Brain microvascular endothelial cell (primary cell): ENCODE measurements around the gene FNDC10.

Experiments used
- DNase-seq: peaks from one replicate; pipeline ENCODE4 v3.0.0-alpha.2; 2020
- H3K27ac ChIP-seq: fragments of 250-450 bp; sonication (Bioruptor Pico); 2 replicates; pipeline ENCODE4 v1.5.1; 2020; ENCODE audit warnings: mild to moderate bottlenecking, moderate library complexity
- H3K27me3 ChIP-seq: fragments of 250-450 bp; sonication (Bioruptor Pico); replicated peaks from 2 replicates; pipeline ENCODE4 v1.5.1; 2020; ENCODE audit warnings: mild to moderate bottlenecking
- H3K36me3 ChIP-seq: fragments of 250-450 bp; sonication (Bioruptor Pico); replicated peaks from 2 replicates; pipeline ENCODE4 v1.5.1; 2020; ENCODE audit warnings: mild to moderate bottlenecking
- H3K4me3 ChIP-seq: 2 replicates; pipeline ENCODE4 v1.5.1; 2011; ENCODE audit warnings: low read depth, mild to moderate bottlenecking, control low read depth, low read length, moderate library complexity
- in situ Hi-C: cut with HindIII; loops from 2 replicates; pipeline ENCODE4 v1.10.0; 2017; ENCODE audit warnings: low sequenced_read_pairs, low pct_ligation_motif_present
- TF ChIP-seq, protein P1 (sequence below): IDR thresholded peaks from 2 replicates; pipeline ENCODE4 v1.5.1; 2011; ENCODE audit warnings: low read depth, mild to moderate bottlenecking, moderate library complexity, low read length, control low read depth, inconsistent platforms; ENCODE audit errors: missing control alignments

Gene FNDC10

GRCh38 chr1:1617516-1617915 is 17.6 kb upstream of the FNDC10 start:
- in situ Hi-C loops, result no loop called here
- H3K36me3 ChIP-seq, result peaks cover 3% of the 10 kb centered on the region

GRCh38 chr1:1616838-1617237 is 16.9 kb upstream of the FNDC10 start:
- H3K36me3 ChIP-seq, result peaks cover 3% of the 10 kb centered on the region
- no peaks in the 10 kb centered on the region for H3K27me3 ChIP-seq
- peak overlapping the region; percentile 89 for H3K4me3 ChIP-seq
- TF ChIP-seq, protein P1, sequence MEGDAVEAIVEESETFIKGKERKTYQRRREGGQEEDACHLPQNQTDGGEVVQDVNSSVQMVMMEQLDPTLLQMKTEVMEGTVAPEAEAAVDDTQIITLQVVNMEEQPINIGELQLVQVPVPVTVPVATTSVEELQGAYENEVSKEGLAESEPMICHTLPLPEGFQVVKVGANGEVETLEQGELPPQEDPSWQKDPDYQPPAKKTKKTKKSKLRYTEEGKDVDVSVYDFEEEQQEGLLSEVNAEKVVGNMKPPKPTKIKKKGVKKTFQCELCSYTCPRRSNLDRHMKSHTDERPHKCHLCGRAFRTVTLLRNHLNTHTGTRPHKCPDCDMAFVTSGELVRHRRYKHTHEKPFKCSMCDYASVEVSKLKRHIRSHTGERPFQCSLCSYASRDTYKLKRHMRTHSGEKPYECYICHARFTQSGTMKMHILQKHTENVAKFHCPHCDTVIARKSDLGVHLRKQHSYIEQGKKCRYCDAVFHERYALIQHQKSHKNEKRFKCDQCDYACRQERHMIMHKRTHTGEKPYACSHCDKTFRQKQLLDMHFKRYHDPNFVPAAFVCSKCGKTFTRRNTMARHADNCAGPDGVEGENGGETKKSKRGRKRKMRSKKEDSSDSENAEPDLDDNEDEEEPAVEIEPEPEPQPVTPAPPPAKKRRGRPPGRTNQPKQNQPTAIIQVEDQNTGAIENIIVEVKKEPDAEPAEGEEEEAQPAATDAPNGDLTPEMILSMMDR, result no peak
- in situ Hi-C loops, result no loop called here
- no peak overlapping the region for H3K27ac ChIP-seq
- no peak for DNase-seq

More at GRCh38 chr1:1617516-1617915, 17.6 kb upstream of the FNDC10 start:
- H3K27ac ChIP-seq, result no peak overlapping the region
- TF ChIP-seq, protein P1, result no peak
- DNase-seq, result no peak
- no peak overlapping the region for H3K4me3 ChIP-seq
- no peaks in the 10 kb centered on the region for H3K27me3 ChIP-seq

GRCh38 chr1:1616045-1616790 is 16.3 kb upstream of the FNDC10 start:
- H3K36me3 ChIP-seq, result peaks cover 3% of the 10 kb centered on the region
- TF ChIP-seq, protein P1, result no peak
- H3K4me3 ChIP-seq, result peak overlapping the region; percentile 89
- H3K27me3 ChIP-seq, result no peaks in the 10 kb centered on the region
- no peak for DNase-seq
- peak overlapping the region; percentile 100 for H3K27ac ChIP-seq
- in situ Hi-C loops, result no loop called here

- Histone ChIP-seq H3K4me3 (peak within 1 kb of the TSS; percentile 89), H3K27me3 (no peaks in the 10 kb centered on the region), H3K27ac (peak within 1 kb of the TSS; percentile 100), H3K36me3 (peaks cover 3% of the 10 kb centered on the region)
- DNase-seq, result peak; percentile 88
- TF ChIP-seq, protein P1, result no peak
- in situ Hi-C loops, result no loop called here
Observed at GRCh38 chr1:1615256-1616044, 15.5 kb upstream of the FNDC10 start, which contains the start of gene MIB2. Gene MIB2 (plus strand): TSS chr1:1615500. CDS start chr1:1623453, 7,953 bp downstream.

- in situ Hi-C loops, result no loop called here
- TF ChIP-seq, protein P1, result no peak
- peaks cover 3% of the 10 kb centered on the region for H3K36me3 ChIP-seq
- peak overlapping the region; percentile 89 for H3K4me3 ChIP-seq
- H3K27me3 ChIP-seq, result no peaks in the 10 kb centered on the region
- peak overlapping the region; percentile 100 for H3K27ac ChIP-seq
- DNase-seq, result no peak
Observed at GRCh38 chr1:1614954-1615255, 15.0 kb upstream of the FNDC10 start.
